ENCODE results near the gene TALDO1.

The TALDO1 gene

GRCh38 chr11:774873-775592 lies 27.8 kb downstream of the TALDO1 start:
- FAIRE-seq = no peak
- TF ChIP-seq POLR2A (IDR thresholded peaks at IDR 0.05; ENCODE audit: low read depth, low read length) = no peak
- DNase-seq (ENCODE audit: insufficient read length, low spot score) = no peak

DNA sequence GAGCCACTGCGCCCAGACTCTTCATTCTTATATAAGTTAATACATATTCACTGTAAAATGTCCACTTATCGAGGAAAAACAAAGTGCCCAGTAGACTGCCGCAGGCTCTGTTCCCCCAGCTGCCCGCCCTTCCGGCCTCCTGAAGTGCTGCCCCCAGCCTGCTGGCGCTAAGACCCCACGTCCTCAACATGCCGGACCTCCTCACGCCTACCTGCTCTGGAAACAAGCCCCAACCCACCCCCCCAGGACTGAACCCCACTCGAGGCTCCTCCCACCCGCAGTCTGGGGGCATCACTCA lies 28.9 kb downstream of the TALDO1 start:
- TF ChIP-seq POLR2A (IDR thresholded peaks at IDR 0.05; ENCODE audit: low read depth, low read length) = no peak
- FAIRE-seq (no peak), DNase-seq (ENCODE audit: insufficient read length, low spot score) (no peak)

- DNase-seq (ENCODE audit: insufficient read length, low spot score) (no peak), FAIRE-seq (no peak)
- no peak for TF ChIP-seq POLR2A (IDR thresholded peaks at IDR 0.05; ENCODE audit: low read depth, low read length)
These were observed 29.5 kb downstream of the TALDO1 start for GRCh38 chr11:776561-777287.

DNA sequence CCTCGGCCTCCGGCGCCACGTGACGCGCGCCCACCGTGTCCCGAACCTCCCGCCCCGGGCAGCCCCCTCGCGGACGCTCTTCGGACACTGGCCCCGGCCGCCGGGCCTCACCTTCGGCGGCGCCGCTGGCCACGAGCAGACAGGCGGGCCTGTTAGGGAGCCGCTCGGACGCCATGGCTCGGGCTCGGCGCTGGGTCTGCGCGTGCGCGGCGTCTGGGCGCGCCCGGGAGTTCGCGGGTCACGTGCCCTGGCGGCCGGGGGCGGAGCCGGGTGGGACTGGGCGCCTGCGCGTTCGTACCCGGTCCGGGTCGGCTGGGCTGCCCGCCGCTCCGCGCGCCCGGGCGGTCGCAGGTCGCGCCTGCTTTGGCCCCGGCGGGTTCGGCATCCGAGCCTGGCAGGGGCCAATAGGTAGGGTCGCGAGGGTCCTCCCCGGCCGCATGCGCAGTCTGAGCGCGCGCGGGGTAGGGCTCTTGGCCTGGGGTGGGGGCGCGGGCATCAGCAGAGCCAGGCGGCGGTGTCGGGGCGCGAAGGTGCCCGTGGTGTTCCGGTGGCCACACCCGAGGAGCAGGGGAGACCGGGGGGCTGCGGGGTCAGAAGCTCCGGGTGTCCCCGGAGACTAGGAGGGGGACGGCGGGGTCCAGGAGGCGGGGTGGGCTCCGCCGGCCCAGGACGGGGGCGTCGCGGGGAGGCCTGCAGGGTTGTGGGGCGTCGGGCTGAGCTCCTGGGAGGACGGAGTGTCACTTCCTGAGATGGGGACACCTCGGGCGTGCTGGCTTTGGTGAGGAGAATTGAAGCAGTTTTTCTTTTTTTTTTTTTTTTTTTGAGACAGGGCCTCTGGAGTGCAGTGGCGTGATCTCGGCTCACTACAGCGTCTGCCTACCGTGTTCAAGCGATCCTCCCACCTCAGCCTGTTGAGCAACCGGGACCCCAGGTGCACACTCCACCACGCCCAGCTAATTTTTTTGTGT lies 30.3 kb downstream of the TALDO1 start, which contains the start of gene GATD1:
Gene GATD1, minus strand, starts transcription at position 200 of the 968 bp plus-strand sequence. Its CDS starts 25 bp downstream, at position 175.
- TF ChIP-seq POLR2A (IDR thresholded peaks at IDR 0.05; ENCODE audit: low read depth, low read length) = peak; percentile 97
- peak; percentile 99 for DNase-seq (ENCODE audit: insufficient read length, low spot score)
- no peak for FAIRE-seq

DNA sequence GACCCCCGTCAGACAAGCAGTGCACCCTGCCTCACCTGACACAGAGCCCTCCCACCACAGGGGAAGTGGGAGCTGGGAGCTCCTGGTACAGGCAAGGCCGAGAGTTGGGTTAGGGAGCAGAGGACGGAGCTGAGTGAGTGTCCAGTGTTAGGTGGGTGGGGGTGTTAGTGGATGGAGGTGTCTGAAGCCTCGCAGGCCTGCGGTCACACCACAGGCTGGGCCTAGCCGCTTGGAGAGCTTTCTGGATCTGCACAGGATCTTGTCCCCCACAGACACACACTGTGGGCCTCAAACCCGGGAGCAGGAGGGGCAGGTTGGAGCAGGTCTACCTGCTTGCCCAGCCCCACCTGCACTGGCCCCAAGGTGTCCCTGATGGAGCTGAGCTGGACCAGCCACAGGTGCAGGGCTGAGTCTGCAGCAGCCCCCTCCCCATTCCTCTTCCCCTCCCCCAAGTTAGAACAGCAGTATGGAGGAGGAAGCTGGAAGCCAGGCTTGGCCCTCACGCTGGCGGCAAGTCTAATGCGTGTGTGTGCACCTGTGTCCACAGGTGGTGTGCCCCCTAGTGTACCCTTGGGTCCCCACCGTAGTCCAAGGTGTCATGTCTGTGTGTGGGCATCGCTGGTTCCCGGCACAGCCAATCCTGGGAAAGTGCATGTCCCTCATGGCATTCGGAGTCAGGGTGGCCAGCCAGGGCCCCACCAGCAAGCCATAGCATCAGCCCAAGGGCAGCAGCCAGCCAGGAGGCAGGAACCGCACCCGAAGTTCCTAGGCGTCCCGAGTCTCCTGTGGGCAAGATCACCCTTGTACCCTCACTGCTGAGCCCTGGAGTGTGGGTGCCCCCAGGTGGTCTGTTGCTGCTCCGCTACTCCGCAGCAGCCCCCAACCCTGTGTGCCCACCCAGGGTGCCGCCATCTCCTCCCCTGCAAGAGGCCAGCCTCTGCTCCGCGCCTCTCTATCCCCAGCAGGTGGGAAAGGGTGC lies 32.0 kb downstream of the TALDO1 start:
- DNase-seq (ENCODE audit: insufficient read length, low spot score) (no peak), FAIRE-seq (no peak)
- TF ChIP-seq POLR2A (IDR thresholded peaks at IDR 0.05; ENCODE audit: low read depth, low read length) = no peak

- no peak for TF ChIP-seq POLR2A (IDR thresholded peaks at IDR 0.05; ENCODE audit: low read depth, low read length)
- DNase-seq (ENCODE audit: insufficient read length, low spot score) (no peak), FAIRE-seq (no peak)
These were observed 32.8 kb downstream of the TALDO1 start for GRCh38 chr11:779955-780532.

DNA sequence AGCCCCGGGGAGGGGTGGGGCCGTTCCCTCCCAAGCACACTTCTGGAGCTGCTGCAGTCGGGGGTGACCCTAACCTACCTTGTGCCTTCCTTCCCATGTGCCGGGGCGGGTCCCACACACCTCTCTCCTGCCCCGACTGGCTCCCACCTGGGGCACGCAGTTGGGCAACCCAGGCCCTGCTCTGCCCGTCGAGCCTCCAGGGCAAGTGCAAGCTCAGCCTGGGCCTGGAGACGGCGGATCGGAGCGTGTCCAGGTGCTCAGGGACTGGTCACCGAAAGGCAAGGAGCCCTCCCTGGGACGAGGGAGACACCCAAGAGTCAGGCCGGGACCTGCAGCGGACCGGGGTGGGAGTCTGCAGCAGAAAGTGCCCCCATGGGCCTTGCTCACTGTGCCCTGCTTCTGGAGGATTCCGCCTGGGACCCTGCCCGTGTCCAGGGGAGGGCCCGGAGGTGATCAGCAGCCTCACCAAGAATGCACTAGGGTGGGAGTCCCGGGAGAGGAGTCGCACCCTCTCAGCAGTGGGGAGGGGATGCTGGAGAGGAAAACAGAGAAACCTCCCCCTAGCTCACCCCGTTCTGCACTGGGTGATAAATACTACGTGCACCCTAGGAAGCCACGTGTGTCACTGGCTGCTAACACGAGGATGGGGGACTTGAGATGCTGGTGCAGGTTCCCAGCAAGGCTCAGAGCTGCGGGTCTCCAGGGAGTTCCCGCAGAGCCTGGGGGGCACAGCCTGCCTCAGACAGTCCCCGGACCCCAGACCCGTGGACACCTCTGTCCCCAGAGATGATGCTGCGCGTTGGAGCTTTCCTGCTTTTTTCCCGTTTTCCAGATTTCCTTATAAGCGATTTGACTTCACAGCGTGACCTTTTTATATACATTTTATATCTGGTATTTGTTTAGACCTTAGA lies 35.3 kb downstream of the TALDO1 start:
- DNase-seq (ENCODE audit: insufficient read length, low spot score) (no peak), FAIRE-seq (no peak)
- no peak for TF ChIP-seq POLR2A (IDR thresholded peaks at IDR 0.05; ENCODE audit: low read depth, low read length)

DNA sequence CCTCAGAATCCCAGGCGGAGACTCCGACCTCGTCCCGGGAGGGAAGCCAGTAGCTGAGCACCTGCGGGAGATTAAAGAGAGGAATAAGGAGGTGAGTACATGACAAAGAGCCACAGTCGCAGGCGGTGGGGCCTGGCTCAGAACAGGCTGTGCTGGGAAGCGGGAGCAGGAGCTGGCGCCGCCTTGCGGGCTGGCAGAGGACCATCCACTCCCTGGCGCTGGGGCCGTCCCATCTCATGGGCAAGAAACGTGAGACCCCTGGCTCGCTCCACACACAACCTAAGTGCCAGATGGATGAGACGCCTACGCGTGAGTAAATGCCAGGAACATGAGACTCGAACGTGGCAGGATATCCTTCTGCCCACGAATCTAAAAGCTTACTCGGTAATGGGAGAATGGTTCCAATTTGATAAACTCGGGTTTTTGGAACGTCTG lies 36.3 kb downstream of the TALDO1 start:
- no peak for FAIRE-seq
- TF ChIP-seq POLR2A (IDR thresholded peaks at IDR 0.05; ENCODE audit: low read depth, low read length) = no peak
- no peak for DNase-seq (ENCODE audit: insufficient read length, low spot score)

DNA sequence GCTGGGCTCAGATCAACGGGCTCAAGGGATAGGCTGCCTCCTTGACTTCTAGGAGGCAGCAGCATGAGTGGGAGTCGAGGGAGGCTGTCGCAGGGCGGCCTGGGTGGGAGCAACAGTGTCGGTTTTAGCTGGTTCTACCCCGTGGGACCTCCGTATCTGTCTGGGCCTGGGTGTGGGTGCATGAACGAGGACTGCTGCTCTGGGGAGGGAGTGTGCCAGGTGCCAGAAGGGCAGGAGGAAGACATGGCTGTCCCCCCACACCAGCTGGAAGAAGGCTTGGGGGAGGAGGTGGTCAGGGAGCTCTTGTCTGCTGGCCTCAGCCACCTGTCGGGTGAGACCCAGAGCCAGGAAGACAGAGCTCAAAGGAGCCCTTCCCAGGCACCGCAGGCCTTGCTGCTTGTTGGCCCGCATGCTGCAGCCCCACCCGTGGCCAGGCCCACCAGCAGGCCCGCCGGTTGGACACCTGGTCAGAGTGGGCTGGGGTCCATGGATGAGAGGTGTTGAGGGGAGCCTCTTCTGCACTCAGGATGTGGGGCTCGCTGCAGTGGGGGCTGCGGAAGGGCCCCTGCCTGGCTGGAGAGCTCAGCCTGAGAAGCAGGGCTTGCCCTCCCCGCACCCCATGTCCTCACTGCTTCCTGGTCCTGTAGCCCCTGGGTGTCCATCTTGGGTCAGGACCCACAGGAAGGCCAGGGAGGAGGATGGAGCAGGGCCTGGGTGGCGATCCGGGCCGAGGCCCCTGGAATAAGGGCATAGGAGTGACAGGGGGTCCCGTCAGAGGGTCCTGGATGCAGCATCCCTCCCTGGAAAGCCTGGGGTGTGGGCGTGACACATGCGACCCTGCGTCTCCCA lies 39.2 kb downstream of the TALDO1 start:
- no peak for TF ChIP-seq POLR2A (IDR thresholded peaks at IDR 0.05; ENCODE audit: low read depth, low read length)
- FAIRE-seq (no peak), DNase-seq (ENCODE audit: insufficient read length, low spot score) (no peak)

DNA sequence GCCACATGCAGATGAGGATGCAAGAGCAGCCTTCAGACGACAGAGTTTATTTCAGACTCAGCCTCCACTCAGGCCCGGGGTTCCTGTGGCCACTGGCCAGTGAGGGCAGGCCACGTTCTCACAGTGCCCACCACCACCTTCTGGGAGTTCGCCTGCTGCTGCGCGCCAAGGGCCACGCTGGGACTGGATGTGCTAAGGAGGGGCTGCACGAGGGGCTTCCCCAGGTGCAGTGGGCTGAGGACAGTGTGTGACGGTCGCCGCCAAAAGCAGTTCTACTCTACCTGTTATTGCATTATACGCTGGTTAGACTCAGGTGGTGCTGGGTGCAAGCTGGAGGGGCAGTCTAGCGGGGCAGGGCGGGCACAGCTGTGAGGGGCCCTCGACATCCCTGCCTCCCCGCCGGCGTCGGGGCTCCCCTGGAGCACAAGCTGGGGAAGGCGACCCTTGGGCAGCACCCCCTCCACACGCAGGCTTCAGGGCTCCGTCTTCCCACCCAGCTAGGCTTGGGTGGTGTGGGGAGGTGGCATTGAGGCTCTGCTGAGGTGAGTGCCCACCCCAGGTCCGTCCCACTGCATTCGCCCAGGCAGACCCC lies 39.9 kb downstream of the TALDO1 start:
- 0 out of 2 replicates have a peak, but pooled peaks have one; percentile 8 for TF ChIP-seq POLR2A (IDR thresholded peaks at IDR 0.05; ENCODE audit: low read depth, low read length)
- DNase-seq (ENCODE audit: insufficient read length, low spot score) (no peak), FAIRE-seq (no peak)
